Activated B cell treated with CpG ODN at 0.5 μM for 24 hours (primary cell): ENCODE results near the gene SMCO3. TPM values are rescaled to one million over a fixed set of nuclear protein-coding genes. Genes with fewer than 3 reads are reported as not detected.

Experiments
- ATAC-seq: fragments of 200-7000 bp; cut with Tn5 transposase; one replicate; pipeline ENCODE4 v1.10.0; 2021; ENCODE audit warnings: low read depth, mild to moderate bottlenecking, moderate library complexity
- CTCF ChIA-PET: fragments of 350-600 bp; sonication (Branson Sonifier 250); formaldehyde crosslinking; loops from one replicate; lab custom pipeline; 2021; ENCODE audit warnings: antibody characterized with exemption; lab: Charles Lee
- POLR2A ChIA-PET: fragments of 350-600 bp; sonication (Branson Sonifier 250); formaldehyde crosslinking; loops from one replicate; lab custom pipeline; 2021; ENCODE audit warnings: antibody characterized with exemption; lab: Charles Lee
- DNase-seq: peaks from one replicate; pipeline ENCODE4 v3.0.0; 2022
- H3K27ac Mint-ChIP-seq: one replicate; pipeline ENCODE4 v1.8.0; 2020; ENCODE audit warnings: mixed read lengths
- H3K27me3 Mint-ChIP-seq: one replicate; pipeline ENCODE4 v1.8.0; 2021; ENCODE audit warnings: mixed read lengths
- H3K36me3 Mint-ChIP-seq: one replicate; pipeline ENCODE4 v1.8.0; 2021; ENCODE audit warnings: low read depth, mixed read lengths
- H3K4me1 Mint-ChIP-seq: one replicate; pipeline ENCODE4 v1.8.0; 2021; ENCODE audit warnings: mixed read lengths
- H3K4me3 Mint-ChIP-seq: one replicate; pipeline ENCODE4 v1.8.0; 2020; ENCODE audit warnings: mild to moderate bottlenecking, mixed read lengths
- H3K9me3 Mint-ChIP-seq: one replicate; pipeline ENCODE4 v1.8.0; 2020; ENCODE audit warnings: mixed read lengths
- CTCF ChIP-seq: fragments of 200-600 bp; IDR thresholded peaks from one replicate; pipeline ENCODE4 v1.8.0; 2022; ENCODE audit warnings: antibody characterized with exemption, mild to moderate bottlenecking
- intact Hi-C: fragments of 100-400 bp; cut with micrococcal nuclease; formaldehyde crosslinking; loops from one replicate; pipeline ENCODE4 v1.15.1; 2024
- total RNA-seq: library from RNA; stranded (reverse); gene quantifications from 2 replicates; pipeline ENCODE4 v1.2.3, GENCODE V29; 2022

The SMCO3 gene
- total RNA-seq, 1 donor from 2014 or later = not detected

DNA sequence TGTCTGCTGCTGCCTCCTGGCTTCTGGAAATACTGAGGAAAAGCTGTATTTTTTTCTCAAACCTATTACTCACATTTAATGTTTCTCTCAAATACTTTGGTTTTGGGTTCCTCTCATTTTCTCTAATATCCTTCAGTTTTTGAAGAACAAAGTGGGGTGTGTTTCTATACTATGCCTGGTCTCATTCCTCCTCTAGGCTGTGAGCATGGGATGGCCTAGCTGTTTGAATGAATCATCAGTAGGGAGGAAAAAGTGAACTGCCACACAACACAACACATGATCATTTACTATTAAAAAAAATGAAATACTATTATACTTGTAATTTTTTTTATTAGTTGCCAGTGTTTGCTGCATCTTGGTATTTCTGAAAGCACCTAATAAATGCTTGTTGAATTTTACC, 11.3 kb upstream of the SMCO3 start:
- ChIA-PET POLR2A (no interaction called here), CTCF (no interaction called here)
- intact Hi-C loops = no loop called here
- Mint-ChIP-seq H3K4me3 (no peak overlapping the region), H3K27ac (no peak overlapping the region), H3K4me1 (no peaks in the 10 kb centered on the region), H3K9me3 (no peaks in the 10 kb centered on the region), H3K27me3 (no peaks in the 10 kb centered on the region), H3K36me3 (no peaks in the 10 kb centered on the region)
- no peak for TF ChIP-seq CTCF
- DNase-seq (no peak), ATAC-seq (no peak)

DNA sequence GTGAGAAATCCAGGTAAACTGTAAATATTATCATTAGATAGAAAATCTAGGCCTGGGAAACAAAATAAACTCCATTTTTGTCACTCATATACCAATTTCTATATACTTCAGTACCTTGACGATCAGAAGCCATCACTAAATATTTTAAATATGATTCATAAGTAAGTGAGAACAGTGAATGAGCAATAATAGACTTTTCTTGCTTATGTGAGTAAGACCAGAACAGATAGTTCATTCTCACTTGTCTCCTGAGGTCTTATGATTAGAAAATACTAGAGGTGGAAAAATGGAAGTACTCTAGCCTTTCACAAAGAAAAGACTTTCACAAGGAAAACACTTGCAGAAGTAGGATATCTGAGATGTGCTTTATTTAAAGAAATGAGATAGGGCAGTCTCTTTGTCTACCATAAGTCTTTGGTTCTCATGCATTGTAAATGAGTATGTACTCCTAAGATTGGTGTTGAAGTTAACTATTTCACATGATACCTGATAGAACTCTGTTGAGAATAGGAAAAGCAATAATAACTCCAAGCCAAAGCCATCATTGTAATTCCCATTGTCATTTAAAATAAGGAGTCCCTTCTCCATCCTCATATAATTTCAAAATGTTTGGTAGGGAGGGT, 10.1 kb upstream of the SMCO3 start:
- ChIA-PET CTCF (no interaction called here), POLR2A (no interaction called here)

GRCh38 chr12:14811486-14811885, 2.5 kb downstream of the SMCO3 start:
- Mint-ChIP-seq H3K9me3 (no peaks in the 10 kb centered on the region), H3K27ac (peak overlapping the region; percentile 42), H3K4me3 (peak overlapping the region; percentile 13), H3K27me3 (no peaks in the 10 kb centered on the region), H3K36me3 (no peaks in the 10 kb centered on the region), H3K4me1 (peaks cover 17% of the 10 kb centered on the region)
- no peak for TF ChIP-seq CTCF
- ChIA-PET CTCF (interaction anchor here (0.8 to 2.5 kb wide), 3 partner anchors 88 to 185 kb away, joined by 3 to 13 read pairs (median 3); no protein-coding TSS in a partner anchor), POLR2A (interaction anchor here (1.0 to 1.6 kb wide), 3 partner anchors 9 to 40 kb away, joined by 4 to 6 read pairs (median 6); a partner anchor contains a TSS)
- intact Hi-C loops = no loop called here
- ATAC-seq = no peak
- no peak for DNase-seq

More for the DNA sequence above, 10.1 kb upstream of the SMCO3 start:
- ATAC-seq = no peak
- Mint-ChIP-seq H3K9me3 (no peaks in the 10 kb centered on the region), H3K4me1 (no peaks in the 10 kb centered on the region), H3K27me3 (no peaks in the 10 kb centered on the region), H3K4me3 (no peak overlapping the region), H3K27ac (no peak overlapping the region), H3K36me3 (no peaks in the 10 kb centered on the region)
- DNase-seq = no peak
- TF ChIP-seq CTCF = no peak
- intact Hi-C loops = no loop called here

- Mint-ChIP-seq H3K27me3 (no peaks in the 10 kb centered on the region), H3K36me3 (no peaks in the 10 kb centered on the region), H3K4me3 (peak overlapping the region; percentile 13), H3K4me1 (peaks cover 17% of the 10 kb centered on the region), H3K9me3 (no peaks in the 10 kb centered on the region), H3K27ac (peak overlapping the region; percentile 42)
- POLR2A ChIA-PET = interaction anchor here (1.0 to 1.6 kb wide), 3 partner anchors 8 to 40 kb away, joined by 4 to 6 read pairs (median 6); a partner anchor contains a TSS
- DNase-seq (no peak), ATAC-seq (peak; percentile 37)
- TF ChIP-seq CTCF = no peak
- CTCF ChIA-PET = interaction anchor here (0.8 to 2.5 kb wide), 3 partner anchors 87 to 185 kb away, joined by 3 to 13 read pairs (median 3); no protein-coding TSS in a partner anchor
- intact Hi-C loops = no loop called here
Measured at GRCh38 chr12:14810953-14811483, 3.0 kb downstream of the SMCO3 start.
